ENCODE measurements around the gene DGKD. TPM values are rescaled to one million over a fixed set of nuclear protein-coding genes. Genes with fewer than 3 reads are reported as not detected.

The DGKD gene
- total RNA-seq, 1 donor, result 16.0 TPM

- no peak for TF ChIP-seq CTCF (IDR thresholded peaks at IDR 0.05; ENCODE audit: insufficient read depth, low read depth, low read length)
- DNase-seq (ENCODE audit: low read depth), result no peak
- no peak overlapping the region for H3K4me3 ChIP-seq (ENCODE audit: low read depth, low read length)
Observed at GRCh38 chr2:233492078-233492477, 137.8 kb downstream of the DGKD start.

DNA sequence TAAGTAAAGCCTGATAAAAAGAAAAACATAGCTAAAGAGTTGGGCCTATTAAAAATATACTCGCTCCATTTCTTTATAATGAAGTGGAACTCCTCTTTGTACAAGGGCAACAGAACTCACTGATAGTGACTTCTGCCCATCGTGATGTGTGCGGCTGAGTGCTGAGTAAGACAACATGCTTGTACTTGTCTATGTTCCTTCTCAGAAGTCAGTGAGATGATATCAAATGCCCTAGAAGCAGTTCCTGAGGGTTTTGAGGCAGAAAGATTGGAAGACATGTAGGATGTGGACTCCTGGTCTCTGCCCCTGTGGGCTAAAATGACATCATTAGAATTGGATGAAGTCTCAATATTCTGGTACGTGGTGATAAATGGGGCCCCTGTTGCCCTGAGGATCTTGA lies 138.5 kb downstream of the DGKD start:
- no peak overlapping the region for H3K4me3 ChIP-seq (ENCODE audit: low read depth, low read length)
- no peak for DNase-seq (ENCODE audit: low read depth)
- TF ChIP-seq CTCF (IDR thresholded peaks at IDR 0.05; ENCODE audit: insufficient read depth, low read depth, low read length), result no peak

- no peak for TF ChIP-seq CTCF (IDR thresholded peaks at IDR 0.05; ENCODE audit: insufficient read depth, low read depth, low read length)
- no peak overlapping the region for H3K4me3 ChIP-seq (ENCODE audit: low read depth, low read length)
- DNase-seq (ENCODE audit: low read depth), result no peak
Observed at GRCh38 chr2:233495503-233496496, 141.5 kb downstream of the DGKD start.

DNA sequence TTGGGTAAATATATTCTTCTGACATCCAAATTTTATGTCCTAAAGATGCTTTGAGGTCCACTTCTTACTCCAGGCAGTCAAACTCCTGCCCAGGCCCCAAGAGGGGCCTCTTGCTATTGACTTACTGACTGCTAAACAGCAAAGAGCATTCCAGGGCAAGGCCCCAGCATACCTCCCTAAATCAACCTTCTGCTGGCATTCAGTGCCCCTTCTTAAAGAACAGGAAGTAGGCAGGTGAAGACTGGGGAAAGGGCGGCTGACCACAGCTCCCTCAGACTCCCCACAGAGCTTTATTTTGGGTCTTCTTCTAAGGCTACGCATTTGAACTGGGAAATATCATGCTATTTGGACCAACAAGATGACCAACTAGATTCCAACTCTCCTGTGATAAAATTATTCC lies 143.4 kb downstream of the DGKD start:
- no peak overlapping the region for H3K4me3 ChIP-seq (ENCODE audit: low read depth, low read length)
- no peak for DNase-seq (ENCODE audit: low read depth)
- TF ChIP-seq CTCF (IDR thresholded peaks at IDR 0.05; ENCODE audit: insufficient read depth, low read depth, low read length), result no peak

DNA sequence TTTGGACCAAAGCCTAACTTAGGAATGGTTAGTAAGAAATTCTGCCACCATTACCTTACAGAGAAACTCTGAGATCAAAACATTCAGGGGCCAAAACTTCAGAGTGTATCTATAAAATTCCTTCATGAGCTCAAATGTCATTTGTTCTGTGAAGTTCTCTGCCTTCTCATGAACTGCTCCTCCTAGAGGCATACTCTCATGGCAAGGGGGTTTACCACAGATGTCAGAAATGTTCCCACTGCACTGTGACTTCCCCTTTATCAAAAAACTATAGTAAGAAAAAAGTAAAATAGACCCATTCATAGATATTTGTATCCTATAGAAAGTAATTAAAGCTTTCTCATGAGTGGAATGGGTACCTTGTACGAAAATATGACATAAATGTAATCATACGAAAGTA lies 143.8 kb downstream of the DGKD start:
- H3K4me3 ChIP-seq (ENCODE audit: low read depth, low read length), result no peak overlapping the region
- no peak for TF ChIP-seq CTCF (IDR thresholded peaks at IDR 0.05; ENCODE audit: insufficient read depth, low read depth, low read length)
- no peak for DNase-seq (ENCODE audit: low read depth)

DNA sequence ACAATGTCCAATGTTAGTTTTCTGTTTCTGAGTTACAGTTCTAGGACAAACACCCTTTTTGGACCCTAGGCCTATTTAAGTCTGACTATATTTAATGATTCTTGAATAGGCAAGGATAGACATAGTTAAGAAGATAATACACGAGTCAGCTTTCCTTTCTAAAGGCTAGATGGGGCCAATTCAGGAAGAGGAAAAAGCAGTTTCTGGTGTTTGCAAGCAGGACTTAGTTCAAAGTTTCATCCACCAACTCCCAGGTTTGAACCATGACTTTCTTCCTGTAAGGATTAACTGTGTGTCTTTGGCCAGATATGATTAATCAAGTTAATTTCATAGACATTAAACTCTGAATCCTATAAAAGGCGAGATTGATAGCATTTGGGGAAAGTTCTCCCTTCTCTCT lies 145.6 kb downstream of the DGKD start:
- DNase-seq (ENCODE audit: low read depth), result no peak
- no peak for TF ChIP-seq CTCF (IDR thresholded peaks at IDR 0.05; ENCODE audit: insufficient read depth, low read depth, low read length)
- no peak overlapping the region for H3K4me3 ChIP-seq (ENCODE audit: low read depth, low read length)
